ENCODE measurements around the gene MEIOSIN. TPM values are rescaled to one million over a fixed set of nuclear protein-coding genes. Genes with fewer than 3 reads are reported as not detected.

Gene MEIOSIN
- total and polyA plus RNA-seq, 2 donors (not counting 1 experiment from before 2014, with no cell fraction given) = not detected

- TF ChIP-seq EZH2 (IDR thresholded peaks at IDR 0.05; ENCODE audit: borderline replicate concordance, insufficient read depth, low read depth, low read length, poor library complexity, severe bottlenecking) = no peak
- TF ChIP-seq CTCF (IDR thresholded peaks at IDR 0.05) = no peak
- Mint-ChIP-seq H3K4me1 (peaks cover 35% of the 10 kb centered on the region), H3K4me3 (no peak overlapping the region), H3K27ac (no peak overlapping the region), H3K27me3 (no peaks in the 10 kb centered on the region), H3K9me3 (ENCODE audit: insufficient read depth) (no peaks in the 10 kb centered on the region)
- no peak for DNase-seq
- ChIA-PET POLR2A (no interaction called here), CTCF (no interaction called here)
- Histone ChIP-seq H3K4me3 (ENCODE audit: control extremely low read depth in 1 of 5, extremely low read depth in 1 of 5, insufficient read depth in 1 of 5, low read depth in 2 of 5, low read length in 4 of 5) (no peak overlapping the region), H3K27me3 (replicated peaks in 1 of 4; ENCODE audit: control extremely low read depth in 1 of 4, control insufficient read depth in 3 of 4, insufficient read depth in 4 of 4, low read length in 3 of 4) (no peaks in the 10 kb centered on the region), H2AFZ (ENCODE audit: insufficient read depth, low read depth, low read length, poor library complexity, severe bottlenecking) (no peak overlapping the region), H3K27ac (ENCODE audit: low read length in 2 of 2) (no peak overlapping the region), H3K4me1 (ENCODE audit: control insufficient read depth in 2 of 2, insufficient read depth in 2 of 2, low read length in 2 of 2) (peaks cover 9 to 20% of the 10 kb centered on the region in 2 donors), H3K36me3 (replicated peaks in 1 of 2; ENCODE audit: control extremely low read depth in 1 of 2, control insufficient read depth in 1 of 2, extremely low read depth in 1 of 2, insufficient read depth in 2 of 2, low read length in 1 of 2) (peaks cover 0 to 18% of the 10 kb centered on the region in 2 experiments), H3K79me2 (ENCODE audit: control insufficient read depth, insufficient read depth, low read length) (peaks cover 82% of the 10 kb centered on the region), H3K4me2 (replicated peaks; ENCODE audit: low read depth, low read length, poor library complexity, severe bottlenecking) (no peak overlapping the region), H3K9me3 (ENCODE audit: control extremely low read depth in 1 of 3, control insufficient read depth in 2 of 3, insufficient read depth in 1 of 3, low read length in 2 of 3) (no peaks in the 10 kb centered on the region), H3K9ac (ENCODE audit: low read length) (no peak overlapping the region), H4K20me1 (ENCODE audit: control insufficient read depth, insufficient read depth, low read length, poor library complexity, severe bottlenecking) (peaks cover 32% of the 10 kb centered on the region)
- WGBS (ENCODE audit: insufficient coverage) = 96% methylated on average over 75 of the region's 76 CpGs
- no peak for ATAC-seq (ENCODE audit: low read depth)
- intact Hi-C loops (cut with micrococcal nuclease) = no loop called here
Observed at GRCh38 chr19:45711851-45712698, 21.2 kb upstream of the MEIOSIN start.

- H3K4me3 Mint-ChIP-seq = no peak overlapping the region
- POLR2A ChIA-PET = no interaction called here
- Histone ChIP-seq H4K20me1 (ENCODE audit: control insufficient read depth, insufficient read depth, low read length, poor library complexity, severe bottlenecking) (peaks cover 32% of the 10 kb centered on the region), H3K27ac (ENCODE audit: low read length in 2 of 2) (no peak overlapping the region), H2AFZ (ENCODE audit: insufficient read depth, low read depth, low read length, poor library complexity, severe bottlenecking) (no peak overlapping the region), H3K9me3 (ENCODE audit: control extremely low read depth in 1 of 3, control insufficient read depth in 2 of 3, insufficient read depth in 1 of 3, low read length in 2 of 3) (no peaks in the 10 kb centered on the region), H3K9ac (ENCODE audit: low read length) (no peak overlapping the region), H3K36me3 (replicated peaks in 1 of 2; ENCODE audit: control extremely low read depth in 1 of 2, control insufficient read depth in 1 of 2, extremely low read depth in 1 of 2, insufficient read depth in 2 of 2, low read length in 1 of 2) (peaks cover 0 to 18% of the 10 kb centered on the region in 2 experiments), H3K27me3 (replicated peaks in 1 of 4; ENCODE audit: control extremely low read depth in 1 of 4, control insufficient read depth in 3 of 4, insufficient read depth in 4 of 4, low read length in 3 of 4) (no peaks in the 10 kb centered on the region), H3K4me1 (ENCODE audit: control insufficient read depth in 2 of 2, insufficient read depth in 2 of 2, low read length in 2 of 2) (peaks cover 9 to 16% of the 10 kb centered on the region in 2 donors), H3K79me2 (ENCODE audit: control insufficient read depth, insufficient read depth, low read length) (peaks cover 83% of the 10 kb centered on the region), H3K4me2 (replicated peaks; ENCODE audit: low read depth, low read length, poor library complexity, severe bottlenecking) (no peak overlapping the region), H3K4me3 (ENCODE audit: control extremely low read depth in 1 of 5, extremely low read depth in 1 of 5, insufficient read depth in 1 of 5, low read depth in 2 of 5, low read length in 4 of 5) (no peak overlapping the region)
- CTCF ChIA-PET = no interaction called here
- TF ChIP-seq EZH2 (IDR thresholded peaks at IDR 0.05; ENCODE audit: borderline replicate concordance, insufficient read depth, low read depth, low read length, poor library complexity, severe bottlenecking) (no peak), CTCF (IDR thresholded peaks at IDR 0.05) (no peak)
- intact Hi-C loops (cut with micrococcal nuclease) = no loop called here
- H3K27me3 Mint-ChIP-seq = no peaks in the 10 kb centered on the region
- DNase-seq = no peak
- H3K9me3 Mint-ChIP-seq (ENCODE audit: insufficient read depth) = no peaks in the 10 kb centered on the region
- no peak overlapping the region for H3K27ac Mint-ChIP-seq
- no peak for ATAC-seq (ENCODE audit: low read depth)
- peaks cover 37% of the 10 kb centered on the region for H3K4me1 Mint-ChIP-seq
- 98% methylated on average over 25 of the region's 25 CpGs for WGBS (ENCODE audit: insufficient coverage)
Observed at GRCh38 chr19:45712699-45713067, 20.6 kb upstream of the MEIOSIN start.

All from B cell (primary cell).